DMS79 (cell line): ENCODE measurements around the gene HEPN1.

Source experiments
- DNase-seq: peaks from one replicate; lab custom pipeline; 2025; lab: John Stamatoyannopoulos, UW

The HEPN1 gene

GRCh38 chr11:124899383-124900145 lies 19.5 kb upstream of the HEPN1 start:
- DNase-seq, result no peak

- no peak for DNase-seq
Observed at GRCh38 chr11:124900464-124900863, 18.6 kb upstream of the HEPN1 start.

DNA sequence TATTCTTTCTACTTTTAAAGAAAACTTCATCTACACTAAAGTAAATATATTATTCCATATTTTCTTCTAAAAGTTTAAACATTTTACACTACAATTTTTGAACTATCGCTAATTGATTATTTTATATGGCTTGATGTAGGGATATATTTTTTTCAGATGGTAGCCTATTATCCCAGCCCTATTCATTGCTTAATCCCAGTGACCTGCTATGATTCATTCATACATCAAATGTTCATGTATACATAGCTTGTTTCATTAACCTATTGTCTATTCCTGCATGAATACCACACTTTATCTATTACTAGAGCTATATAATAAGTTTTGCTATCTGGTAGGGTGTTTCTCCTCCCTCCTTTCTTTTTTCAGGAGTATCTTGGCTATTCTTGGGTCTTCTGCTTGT lies 16.4 kb upstream of the HEPN1 start:
- DNase-seq, result no peak

GRCh38 chr11:124915541-124916369 lies 3.3 kb upstream of the HEPN1 start:
- no peak for DNase-seq

- no peak for DNase-seq
Observed at GRCh38 chr11:124916370-124916710, 2.7 kb upstream of the HEPN1 start.

GRCh38 chr11:124917115-124917637 lies 1.9 kb upstream of the HEPN1 start:
- DNase-seq, result no peak

- no peak for DNase-seq
Observed at GRCh38 chr11:124919898-124920297, 848 bp downstream of the HEPN1 start.

- DNase-seq, result no peak
Observed at GRCh38 chr11:124920356-124920755, 1.3 kb downstream of the HEPN1 start.

DNA sequence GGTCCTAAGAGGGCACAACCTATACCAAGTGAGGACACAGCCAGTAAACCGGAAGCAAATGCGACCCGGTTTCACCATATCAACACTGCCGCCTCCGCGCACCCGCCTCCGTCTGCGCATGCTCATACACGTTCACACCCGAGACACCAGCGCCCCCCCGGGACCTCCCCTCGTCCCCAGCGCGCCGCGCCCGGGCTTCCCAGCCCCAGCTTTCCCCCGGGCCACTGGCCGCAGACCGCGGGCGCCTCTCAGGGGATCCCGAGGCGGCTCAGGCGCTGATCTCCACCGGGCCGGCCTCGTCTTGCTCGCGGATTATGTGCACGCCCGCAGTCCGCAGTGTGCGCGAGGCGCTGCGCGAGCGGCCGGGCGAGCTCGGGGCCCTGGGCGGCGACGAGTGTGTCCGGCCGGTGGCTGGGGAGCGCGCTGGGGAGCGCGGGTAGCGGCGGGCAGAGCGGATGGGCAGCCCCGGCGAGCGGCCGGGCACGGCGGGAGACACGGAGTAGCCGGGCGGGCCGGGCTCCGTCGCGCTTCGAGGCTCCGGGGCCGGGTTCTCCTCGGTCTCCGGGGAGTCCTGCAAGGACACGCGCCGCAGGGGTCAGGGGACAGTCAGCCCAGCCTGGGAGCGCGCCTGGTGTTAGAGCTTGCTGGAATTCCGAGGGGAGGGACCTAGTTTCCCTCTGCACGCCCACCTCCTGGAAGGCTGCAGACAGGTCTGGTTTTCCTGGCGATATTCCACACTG lies 2.0 kb downstream of the HEPN1 start:
- DNase-seq, result no peak

GRCh38 chr11:124922831-124923230 lies 3.8 kb downstream of the HEPN1 start:
- DNase-seq, result no peak

DNA sequence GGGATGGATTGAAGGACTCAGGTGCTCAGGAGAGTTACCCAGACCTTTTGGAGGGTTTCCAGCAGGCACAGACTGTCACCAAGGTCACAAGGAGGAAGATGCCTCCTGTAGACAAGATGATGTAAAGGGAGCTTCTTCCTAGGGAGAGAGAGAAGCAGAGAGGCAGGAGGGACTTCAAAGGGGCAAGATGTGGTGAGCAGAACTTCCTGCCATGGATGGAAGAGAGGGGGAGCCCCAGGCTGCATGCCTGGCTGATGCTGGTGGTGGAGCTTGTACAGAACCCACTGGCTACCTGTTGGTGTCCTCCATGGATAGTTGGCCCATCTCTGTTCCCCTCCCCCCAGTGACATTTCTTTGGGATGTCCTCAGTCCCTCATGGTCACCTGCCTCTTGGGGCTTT lies 4.2 kb downstream of the HEPN1 start:
- DNase-seq, result no peak

- no peak for DNase-seq
Observed at GRCh38 chr11:124928942-124929665, 10.1 kb downstream of the HEPN1 start.

DNA sequence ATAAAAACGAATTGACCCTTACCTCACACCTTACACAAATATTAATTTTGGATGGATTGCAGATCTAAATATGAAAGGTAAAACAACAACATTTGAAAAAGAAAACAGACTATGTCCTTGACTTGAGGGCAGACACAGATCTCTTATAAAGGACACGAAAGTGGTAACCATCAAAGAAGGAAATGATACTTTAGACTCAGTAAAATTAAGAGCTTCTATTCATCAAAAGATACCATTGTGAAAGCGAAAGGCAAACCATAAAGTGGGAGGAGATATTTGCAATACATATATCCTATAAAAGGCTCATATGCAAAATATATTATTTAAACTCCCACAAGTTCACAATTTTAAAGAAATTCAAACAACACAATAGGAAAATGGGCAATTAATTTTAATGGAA lies 11.7 kb downstream of the HEPN1 start:
- DNase-seq, result no peak

DNA sequence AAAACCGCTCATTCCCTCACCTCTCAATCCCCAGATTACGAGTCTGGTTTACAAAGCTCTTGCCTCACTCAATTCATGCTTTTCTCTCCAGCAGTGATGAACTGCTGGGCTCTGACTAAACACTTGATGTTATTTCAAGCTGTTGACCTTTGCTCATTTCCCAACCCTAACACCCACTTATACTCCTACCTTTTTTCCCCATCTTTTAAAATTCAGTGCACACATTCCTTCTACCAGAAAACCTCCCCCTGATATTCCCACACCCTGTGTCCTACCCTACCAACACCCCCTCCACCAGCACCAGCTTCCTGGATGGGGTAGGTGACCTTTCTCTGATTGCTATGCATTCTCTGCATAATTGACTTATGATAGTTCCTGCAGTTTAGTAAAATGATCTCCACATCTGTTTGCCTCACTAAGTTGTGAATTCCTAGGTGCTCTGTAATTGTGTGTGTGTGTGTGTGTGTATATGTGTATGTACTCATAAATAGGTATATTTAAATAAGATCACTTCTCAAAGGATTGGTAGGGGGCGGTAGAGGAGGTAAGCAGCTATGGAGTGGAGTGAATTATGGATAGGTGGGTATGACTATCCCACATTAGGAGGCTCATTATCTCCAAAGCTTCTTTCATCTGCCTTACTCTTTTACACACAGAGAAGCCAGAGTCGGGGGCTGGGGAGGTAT lies 16.0 kb downstream of the HEPN1 start:
- DNase-seq, result no peak

GRCh38 chr11:124935548-124936514 lies 16.8 kb downstream of the HEPN1 start, which contains the start of gene HEPACAM:
TSS of gene HEPACAM (minus strand) at chr11:124936047. CDS start at chr11:124936006, 41 bp downstream.
- no peak for DNase-seq

DNA sequence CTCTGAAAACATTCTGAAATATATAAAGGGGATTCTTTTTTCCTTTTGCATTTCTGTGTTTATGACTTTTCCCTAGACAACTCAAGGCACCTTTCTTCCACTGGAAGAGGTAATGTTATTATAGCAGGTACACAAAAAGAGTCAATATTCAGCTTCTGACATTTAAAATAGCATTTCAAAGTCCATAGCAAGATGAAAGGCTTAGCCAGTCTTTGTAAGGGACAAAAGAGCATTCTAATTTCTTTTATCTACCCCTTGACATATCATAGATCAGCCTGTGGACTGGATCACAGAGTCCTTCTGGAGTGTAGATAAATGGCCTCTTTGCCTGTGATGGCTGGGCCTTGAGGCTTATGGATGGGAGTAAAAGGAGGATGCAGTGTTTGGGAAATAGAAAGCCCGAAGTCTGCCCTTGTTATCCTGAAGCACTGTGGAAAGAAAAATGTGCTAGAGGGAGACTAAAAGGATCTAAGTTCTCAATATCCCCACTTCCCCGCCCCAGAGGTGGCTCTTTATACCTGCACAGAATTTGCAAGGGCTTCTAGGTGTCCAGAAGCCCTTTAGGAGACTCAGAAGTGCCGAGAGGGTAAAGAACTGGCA lies 18.4 kb downstream of the HEPN1 start:
- no peak for DNase-seq

DNA sequence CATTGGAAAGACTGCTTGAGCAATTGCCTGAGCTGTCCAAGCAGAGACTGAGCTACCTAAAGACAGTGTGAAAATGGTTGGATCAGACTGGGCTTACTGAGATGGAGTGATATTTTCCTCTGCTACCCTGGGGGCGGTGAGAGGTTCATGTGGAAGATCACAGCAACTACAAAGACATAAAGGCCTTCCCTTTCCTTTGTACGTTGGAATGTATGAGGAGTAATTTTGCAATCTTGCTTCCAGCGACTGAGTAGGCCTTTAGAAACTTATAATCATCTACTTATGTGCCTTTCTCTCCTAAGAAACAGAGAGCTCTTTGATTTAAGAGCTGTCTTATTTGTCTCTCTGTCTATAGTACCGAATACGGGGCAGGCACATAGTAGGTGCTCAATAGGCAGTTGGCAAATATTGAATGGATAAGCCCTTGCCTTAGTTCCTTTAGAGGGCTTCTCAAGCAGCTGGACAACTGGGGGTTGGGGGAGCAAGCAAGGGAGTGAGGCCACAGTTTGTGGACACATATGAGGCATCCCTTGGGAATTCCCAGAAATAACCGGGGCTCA lies 19.2 kb downstream of the HEPN1 start:
- no peak for DNase-seq

DNA sequence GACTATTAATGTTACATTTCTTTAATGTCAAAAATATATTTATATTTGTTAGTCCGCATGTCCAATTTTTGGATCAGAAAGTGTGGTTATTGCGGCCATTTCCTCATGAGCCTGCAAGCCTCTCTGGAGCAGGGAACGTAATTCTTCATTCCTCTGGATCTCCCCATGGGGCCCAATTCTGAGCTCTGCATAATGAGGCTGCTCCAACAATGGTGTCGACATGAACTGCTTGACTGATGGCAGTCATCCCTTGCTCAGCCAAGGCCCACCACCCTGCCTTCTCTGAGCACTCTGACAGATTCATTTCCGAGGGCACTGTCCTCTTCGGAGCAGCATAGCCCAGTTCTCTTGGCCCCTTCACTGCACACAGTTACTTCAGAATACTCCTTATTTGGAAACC lies 19.9 kb downstream of the HEPN1 start:
- DNase-seq, result no peak

GRCh38 chr11:124941703-124942102 lies 22.7 kb downstream of the HEPN1 start:
- no peak for DNase-seq
